ENCODE measurements around the gene MIOS.

Gene MIOS

DNA sequence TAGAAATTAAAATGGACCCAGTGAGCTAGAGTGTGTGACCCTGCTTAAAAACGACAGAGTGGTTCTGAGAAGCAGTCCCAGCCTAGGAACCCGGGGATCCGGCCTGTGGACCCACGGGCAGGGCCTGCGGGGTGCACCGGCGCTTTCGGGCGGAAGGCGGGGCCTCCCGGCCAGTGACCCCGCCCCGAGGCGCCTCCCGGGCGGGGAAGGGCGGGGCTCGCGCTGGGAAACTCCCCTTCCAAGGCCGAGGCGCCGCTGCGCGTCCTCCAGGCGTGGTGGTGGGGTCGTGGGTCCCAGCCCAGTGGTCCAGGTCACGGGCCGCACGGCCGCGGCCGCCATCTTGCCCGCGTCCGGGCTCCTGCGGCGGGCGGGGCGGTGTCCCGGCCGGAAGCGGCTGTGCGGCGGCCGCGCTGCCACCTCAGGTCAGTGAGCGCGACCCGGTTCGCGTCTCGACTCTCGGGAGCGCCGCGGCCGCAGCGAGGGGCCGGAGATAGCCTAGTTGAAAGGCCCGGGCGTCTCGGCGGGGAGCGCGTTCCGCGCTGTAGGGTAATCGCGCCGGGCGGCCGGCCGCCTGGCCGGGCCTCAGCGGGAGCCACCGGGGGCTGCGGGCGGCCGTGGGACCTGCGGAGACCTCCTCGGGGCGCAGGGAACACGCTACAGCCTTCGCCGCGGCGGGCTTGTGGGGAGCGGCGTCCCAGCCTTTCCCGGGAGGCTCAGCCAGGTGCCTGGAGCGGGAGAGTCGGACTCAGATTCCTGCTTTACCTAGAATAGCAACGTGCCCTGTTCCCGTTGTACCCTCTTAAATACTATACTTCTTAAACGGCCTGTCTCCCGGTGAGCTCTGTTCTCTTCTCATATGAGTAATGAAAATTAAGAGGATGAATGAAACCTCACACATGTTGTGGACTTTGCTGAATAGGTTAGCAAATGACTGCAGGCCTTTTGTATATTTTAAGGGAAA, at the start of gene MIOS:
Gene MIOS, plus strand, starts transcription at position 234 of the 961 bp plus-strand sequence. CDS start 5,592 bp downstream, outside the sequence.
- DNase-seq, result peak; percentile 93

GRCh38 chr7:7517754-7518153, 48.9 kb upstream of the MIOS start:
- DNase-seq, result no peak

DNA sequence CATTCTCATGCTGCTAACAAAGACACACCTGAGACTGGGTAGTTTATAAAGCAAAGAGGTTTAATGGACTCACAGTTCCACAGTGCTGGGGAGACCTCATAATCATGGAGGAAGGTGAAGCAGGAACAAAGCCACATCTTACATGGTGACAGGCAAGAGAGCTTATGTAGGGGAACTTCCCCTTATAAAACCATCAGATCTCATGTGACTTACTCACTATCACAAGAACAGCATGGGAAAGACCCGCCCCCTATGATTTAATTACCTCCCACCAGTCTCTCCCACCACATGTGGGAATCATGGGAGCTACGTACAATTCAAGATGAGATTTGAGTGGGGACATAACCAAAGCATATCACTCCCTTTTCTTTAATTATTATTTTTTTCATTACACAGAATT, 47.6 kb upstream of the MIOS start:
- no peak for DNase-seq

GRCh38 chr7:7519528-7519927, 47.2 kb upstream of the MIOS start:
- DNase-seq, result no peak

DNA sequence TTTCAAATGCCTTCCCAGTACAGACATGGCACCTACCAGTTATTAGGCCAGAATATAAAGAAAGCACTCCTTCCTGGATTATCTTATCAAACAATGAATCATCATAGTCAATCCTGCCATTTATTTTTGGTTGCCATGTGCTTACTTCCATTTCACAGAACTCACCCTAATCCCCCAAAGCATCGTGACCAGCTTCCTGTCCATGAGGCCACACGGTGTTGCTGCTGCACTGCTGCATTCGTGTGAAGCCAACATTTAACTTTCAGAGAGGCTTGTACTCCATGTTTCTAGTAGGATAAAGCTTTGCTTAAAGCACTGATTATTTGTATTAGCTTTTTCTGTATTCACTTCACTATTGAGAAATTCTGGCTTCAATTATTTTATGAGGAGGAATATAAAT, 45.4 kb upstream of the MIOS start:
- DNase-seq, result peak; percentile 5

- no peak for DNase-seq
Observed at GRCh38 chr7:7522421-7522820, 44.3 kb upstream of the MIOS start.

- no peak for DNase-seq
Observed at GRCh38 chr7:7524121-7524520, 42.6 kb upstream of the MIOS start.

GRCh38 chr7:7526006-7526405, 40.7 kb upstream of the MIOS start:
- no peak for DNase-seq

- no peak for DNase-seq
Observed at GRCh38 chr7:7527047-7527446, 39.6 kb upstream of the MIOS start.

GRCh38 chr7:7529328-7529727, 37.4 kb upstream of the MIOS start:
- no peak for DNase-seq

DNA sequence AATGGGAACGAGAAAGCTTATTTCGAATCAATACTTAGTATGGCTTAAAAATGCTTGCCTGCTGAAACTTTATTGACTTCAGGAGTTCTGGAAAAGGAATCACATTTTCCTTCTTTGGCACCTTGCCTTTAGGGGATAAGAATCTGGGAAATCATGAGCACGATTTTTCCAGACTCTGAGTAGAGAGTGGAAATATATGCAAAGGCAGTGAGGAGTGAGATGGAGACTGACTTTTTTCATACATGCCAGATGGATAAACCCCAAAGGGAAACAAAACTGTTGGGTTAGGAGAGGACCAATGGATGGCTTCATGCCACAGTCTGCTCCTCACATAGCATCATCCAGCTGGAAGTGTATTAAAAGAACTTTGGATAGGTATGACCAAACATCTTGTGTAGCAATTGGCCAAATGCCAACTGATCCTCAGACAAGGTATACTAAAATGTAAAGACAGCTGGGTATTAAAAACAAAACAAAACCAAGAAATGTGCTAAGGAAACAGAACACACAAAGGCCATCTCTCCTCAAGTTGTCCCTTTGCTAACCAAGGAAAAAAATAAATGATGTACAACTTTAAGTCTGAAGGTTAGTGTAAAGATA, 32.8 kb upstream of the MIOS start:
- no peak for DNase-seq

DNA sequence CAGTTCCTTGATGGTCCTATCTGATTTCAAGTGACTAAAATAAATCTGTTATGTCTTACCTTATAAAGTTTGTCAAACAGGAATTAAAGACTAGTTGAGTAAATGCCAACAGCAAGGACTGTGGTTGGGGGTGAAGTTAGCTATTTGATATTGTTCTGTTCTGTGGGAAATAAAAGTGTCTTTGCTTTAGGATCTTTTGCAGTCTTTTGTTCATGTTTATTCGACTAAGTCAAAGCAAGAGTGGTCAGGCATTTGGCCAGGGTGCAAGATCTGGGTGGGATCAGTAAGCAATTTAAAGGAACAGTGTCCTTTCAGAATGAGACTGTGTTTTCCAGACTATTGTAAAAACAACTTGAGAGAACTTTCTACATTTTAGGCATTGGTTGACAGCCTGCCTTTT, 31.0 kb upstream of the MIOS start, which contains the start of gene COL28A1:
Gene COL28A1, minus strand, starts transcription at position 183 of the 400 bp plus-strand sequence. CDS start 2,998 bp downstream, outside the sequence.
- no peak for DNase-seq

GRCh38 chr7:7536396-7537019, 30.2 kb upstream of the MIOS start:
- DNase-seq, result no peak

- no peak for DNase-seq
Observed at GRCh38 chr7:7537711-7538110, 29.0 kb upstream of the MIOS start.

DNA sequence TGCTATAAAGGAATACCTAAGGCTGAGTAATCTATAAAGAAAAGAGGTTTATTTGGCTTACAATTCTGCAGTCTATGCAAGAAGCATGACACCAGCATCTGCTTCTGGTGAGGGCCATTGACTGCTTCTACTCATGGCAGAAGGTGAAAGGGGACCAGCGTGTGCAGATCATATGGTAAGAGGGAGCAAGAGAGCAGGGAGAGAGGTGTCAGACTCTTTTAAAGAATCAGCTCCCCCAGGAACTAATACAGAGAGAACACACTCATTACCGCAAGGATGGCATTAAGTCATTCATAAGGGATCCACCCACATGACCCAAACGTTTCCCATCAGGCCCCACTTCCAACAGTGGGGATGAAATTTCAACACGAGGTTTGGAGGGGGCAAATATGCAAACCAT, 27.5 kb upstream of the MIOS start:
- no peak for DNase-seq

- no peak for DNase-seq
Observed at GRCh38 chr7:7539711-7540110, 27.0 kb upstream of the MIOS start.

GRCh38 chr7:7542251-7542835, 24.3 kb upstream of the MIOS start:
- no peak for DNase-seq

DNA sequence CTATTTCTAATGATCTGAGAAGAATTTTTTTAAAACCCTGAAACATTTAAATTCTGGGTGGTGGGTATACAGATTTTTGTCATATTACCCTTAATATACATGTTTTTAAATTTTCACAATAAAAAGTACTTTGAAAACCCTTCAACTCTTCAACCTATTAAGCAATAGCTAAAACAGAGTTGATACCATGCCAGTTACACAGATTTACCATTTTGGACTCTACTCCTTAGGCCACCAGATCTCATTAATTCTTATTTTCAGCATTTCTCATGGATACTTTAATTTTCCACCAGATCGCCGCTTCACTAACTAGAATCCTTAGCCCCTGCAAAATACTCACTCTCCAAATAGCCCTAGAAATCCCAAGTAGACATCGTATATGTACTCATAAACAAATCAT, 18.3 kb upstream of the MIOS start:
- no peak for DNase-seq

DNA sequence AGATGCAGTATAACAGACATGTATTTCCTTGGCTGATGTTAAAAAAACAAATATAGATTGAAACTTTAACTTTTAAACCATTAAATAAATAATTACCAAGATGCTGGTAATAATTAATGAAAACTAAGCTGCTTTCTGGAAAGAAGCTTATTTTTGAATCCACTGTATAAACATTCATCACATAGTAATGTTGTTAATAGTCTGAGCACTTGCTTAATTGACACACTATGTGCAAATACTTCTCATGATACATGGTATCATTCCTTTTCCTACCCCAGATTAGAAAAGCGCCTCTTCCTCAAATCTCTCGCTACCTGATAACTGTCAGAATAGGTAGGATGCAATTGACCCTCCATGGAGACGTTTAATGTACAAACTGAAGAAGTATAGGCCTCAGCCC, 16.0 kb upstream of the MIOS start:
- DNase-seq, result no peak

- DNase-seq, result no peak
Observed at GRCh38 chr7:7552199-7552598, 14.5 kb upstream of the MIOS start.

GRCh38 chr7:7553386-7553785, 13.3 kb upstream of the MIOS start:
- DNase-seq, result peak; percentile 49

DNA sequence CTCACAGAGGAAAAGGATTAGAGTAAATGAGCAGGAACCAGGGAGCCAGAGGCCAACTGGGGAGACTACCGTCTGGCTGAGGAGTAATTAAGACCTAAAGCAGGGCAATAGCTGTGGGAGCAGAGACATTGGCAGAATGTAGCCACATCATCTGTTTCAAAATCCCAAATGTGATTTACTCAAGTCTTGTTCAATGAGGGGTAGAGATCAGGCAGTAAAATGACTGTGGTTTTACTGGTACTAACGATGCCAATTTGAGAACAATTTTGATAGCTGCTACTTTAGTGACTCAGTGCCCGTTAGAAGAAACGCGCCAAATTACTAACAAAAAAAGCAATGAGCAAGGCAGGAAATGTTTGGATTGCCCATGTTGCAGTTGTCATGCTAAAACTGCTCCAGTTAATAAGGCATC, 12.7 kb upstream of the MIOS start:
- DNase-seq, result peak; percentile 99
